ENCODE measurements around the gene RRAD. TPM values are rescaled to one million over a fixed set of nuclear protein-coding genes. Genes with fewer than 3 reads are reported as not detected.
"Not testable (repeated sequence)": the region's sequence is repeated elsewhere in the genome, so short reads cannot be mapped to it uniquely, and the experiment has no call there.

RRAD gene
- total RNA-seq, 1 experiment from 2014 or later: 0.08 TPM

GRCh38 chr16:66900721-66901441 lies 24.5 kb downstream of the RRAD start:
- no peak for DNase-seq (ENCODE audit: low spot score)

- peak; percentile 52 for DNase-seq (ENCODE audit: low spot score)
These were observed 25.2 kb downstream of the RRAD start for GRCh38 chr16:66899945-66900710.

GRCh38 chr16:66899310-66899944 lies 25.9 kb downstream of the RRAD start:
- no peak for DNase-seq (ENCODE audit: low spot score)

- no peak for DNase-seq (ENCODE audit: low spot score)
These were observed 26.4 kb downstream of the RRAD start for GRCh38 chr16:66898933-66899309.

- no peak for DNase-seq (ENCODE audit: low spot score)
These were observed 27.1 kb downstream of the RRAD start for GRCh38 chr16:66898207-66898606.

- DNase-seq (ENCODE audit: low spot score): not testable (repeated sequence)
These were observed 28.7 kb downstream of the RRAD start for GRCh38 chr16:66896682-66897081.

- DNase-seq (ENCODE audit: low spot score): no peak
These were observed 29.3 kb downstream of the RRAD start for GRCh38 chr16:66895999-66896398.

- no peak for DNase-seq (ENCODE audit: low spot score)
These were observed 29.7 kb downstream of the RRAD start for GRCh38 chr16:66895689-66895979.

- DNase-seq (ENCODE audit: low spot score): peak; percentile 91
These were observed 30.2 kb downstream of the RRAD start for GRCh38 chr16:66894948-66895688.

GRCh38 chr16:66894055-66894454 lies 31.3 kb downstream of the RRAD start:
- no peak for DNase-seq (ENCODE audit: low spot score)

- no peak for DNase-seq (ENCODE audit: low spot score)
These were observed 33.5 kb downstream of the RRAD start for GRCh38 chr16:66891797-66892196.

- no peak for DNase-seq (ENCODE audit: low spot score)
These were observed 34.0 kb downstream of the RRAD start for GRCh38 chr16:66891360-66891759.

- DNase-seq (ENCODE audit: low spot score): no peak
These were observed 34.5 kb downstream of the RRAD start for GRCh38 chr16:66890799-66891198.

- no peak for DNase-seq (ENCODE audit: low spot score)
These were observed 35.7 kb downstream of the RRAD start for GRCh38 chr16:66889622-66890021.

- no peak for DNase-seq (ENCODE audit: low spot score)
These were observed 36.4 kb downstream of the RRAD start for GRCh38 chr16:66888647-66889615.

- no peak for DNase-seq (ENCODE audit: low spot score)
These were observed 38.4 kb downstream of the RRAD start for GRCh38 chr16:66886914-66887313.

- DNase-seq (ENCODE audit: low spot score): no peak
These were observed 39.0 kb downstream of the RRAD start for GRCh38 chr16:66886321-66886720.

GRCh38 chr16:66885491-66885890 lies 39.8 kb downstream of the RRAD start:
- DNase-seq (ENCODE audit: low spot score): no peak

- DNase-seq (ENCODE audit: low spot score): no peak
These were observed 42.6 kb downstream of the RRAD start for GRCh38 chr16:66882702-66883101.

- no peak for DNase-seq (ENCODE audit: low spot score)
These were observed 43.3 kb downstream of the RRAD start for GRCh38 chr16:66881964-66882508.

GRCh38 chr16:66881560-66881959 lies 43.8 kb downstream of the RRAD start:
- DNase-seq (ENCODE audit: low spot score): no peak

Data from HT-29 (cell line).